Measurements from ENCODE around the gene NPAS3. TPM values are rescaled to one million over a fixed set of nuclear protein-coding genes. Genes with fewer than 3 reads are reported as not detected.

The NPAS3 gene
- total RNA-seq, 4 donors from 2014 or later: 0.19 to 2.1 (median 1.7) TPM; not detected in 1

DNA sequence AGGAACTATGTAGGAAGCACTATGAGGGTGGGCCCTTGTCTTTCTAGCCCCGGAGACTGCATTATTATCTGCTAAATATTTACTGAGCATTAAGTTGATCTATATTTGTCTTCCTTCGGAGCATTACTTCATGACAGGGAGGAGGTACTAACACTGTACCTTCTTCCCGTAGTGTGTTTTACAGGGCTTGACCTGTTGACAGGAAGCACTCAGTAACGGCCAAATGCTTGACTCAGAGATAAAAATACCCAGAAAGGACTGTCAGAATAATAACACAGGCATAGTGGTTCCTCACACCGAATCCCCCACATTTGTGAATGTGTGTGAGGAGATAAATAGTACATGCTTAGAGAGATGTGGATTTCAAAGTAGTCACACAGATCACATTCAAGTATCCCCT, 545.6 kb downstream of the NPAS3 start:
- no peak for DNase-seq
- Histone ChIP-seq H3K4me3 (no peak overlapping the region), H3K27me3 (no peaks in the 10 kb centered on the region), H3K27ac (no peak overlapping the region), H3K9me3 (no peaks in the 10 kb centered on the region), H3K4me1 (no peaks in the 10 kb centered on the region), H3K36me3 (no peaks in the 10 kb centered on the region)
- TF ChIP-seq, protein P1, sequence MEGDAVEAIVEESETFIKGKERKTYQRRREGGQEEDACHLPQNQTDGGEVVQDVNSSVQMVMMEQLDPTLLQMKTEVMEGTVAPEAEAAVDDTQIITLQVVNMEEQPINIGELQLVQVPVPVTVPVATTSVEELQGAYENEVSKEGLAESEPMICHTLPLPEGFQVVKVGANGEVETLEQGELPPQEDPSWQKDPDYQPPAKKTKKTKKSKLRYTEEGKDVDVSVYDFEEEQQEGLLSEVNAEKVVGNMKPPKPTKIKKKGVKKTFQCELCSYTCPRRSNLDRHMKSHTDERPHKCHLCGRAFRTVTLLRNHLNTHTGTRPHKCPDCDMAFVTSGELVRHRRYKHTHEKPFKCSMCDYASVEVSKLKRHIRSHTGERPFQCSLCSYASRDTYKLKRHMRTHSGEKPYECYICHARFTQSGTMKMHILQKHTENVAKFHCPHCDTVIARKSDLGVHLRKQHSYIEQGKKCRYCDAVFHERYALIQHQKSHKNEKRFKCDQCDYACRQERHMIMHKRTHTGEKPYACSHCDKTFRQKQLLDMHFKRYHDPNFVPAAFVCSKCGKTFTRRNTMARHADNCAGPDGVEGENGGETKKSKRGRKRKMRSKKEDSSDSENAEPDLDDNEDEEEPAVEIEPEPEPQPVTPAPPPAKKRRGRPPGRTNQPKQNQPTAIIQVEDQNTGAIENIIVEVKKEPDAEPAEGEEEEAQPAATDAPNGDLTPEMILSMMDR (IDR thresholded peaks at IDR 0.05): no peak

- no peaks in the 10 kb centered on the region for H3K9me3 ChIP-seq
- no peak overlapping the region for H3K4me3 ChIP-seq
- no peaks in the 10 kb centered on the region for H3K36me3 ChIP-seq
- TF ChIP-seq, protein P1 (IDR thresholded peaks at IDR 0.05): no peak
- TF ChIP-seq POLR2A (IDR thresholded peaks at IDR 0.05): no peak
- H3K4me1 ChIP-seq: no peaks in the 10 kb centered on the region
- no peak for DNase-seq
- H3K27me3 ChIP-seq: no peaks in the 10 kb centered on the region
- H3K27ac ChIP-seq: no peak overlapping the region
These were observed 547.7 kb downstream of the NPAS3 start for GRCh38 chr14:33486332-33486890.

- Histone ChIP-seq H3K27ac (no peak overlapping the region), H3K9me3 (no peaks in the 10 kb centered on the region), H3K4me1 (no peaks in the 10 kb centered on the region), H3K4me3 (no peak overlapping the region), H3K27me3 (no peaks in the 10 kb centered on the region), H3K36me3 (no peaks in the 10 kb centered on the region)
- DNase-seq: no peak
- TF ChIP-seq POLR2A (IDR thresholded peaks at IDR 0.05): no peak
- TF ChIP-seq, protein P1 (IDR thresholded peaks at IDR 0.05): no peak
These were observed 549.9 kb downstream of the NPAS3 start for GRCh38 chr14:33488582-33488981.

DNA sequence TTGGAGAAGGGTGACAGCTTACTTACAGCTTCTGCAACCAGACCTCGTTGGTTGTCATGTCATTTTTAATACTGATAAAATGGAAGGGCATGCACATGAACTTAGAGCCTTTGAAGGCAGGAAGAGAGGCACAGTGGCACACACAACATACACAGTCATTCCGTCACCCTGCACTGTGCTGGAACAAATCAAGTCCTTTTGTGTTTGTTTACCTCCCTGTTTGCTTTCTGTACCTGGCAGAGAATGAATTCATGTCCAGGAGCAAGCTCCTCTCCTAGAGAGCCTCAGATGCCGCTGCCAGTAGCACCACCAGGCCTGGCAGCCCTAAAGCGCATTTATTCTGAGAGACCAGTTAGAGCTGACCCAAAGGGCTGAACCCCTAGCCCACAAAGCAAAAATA, 551.9 kb downstream of the NPAS3 start:
- TF ChIP-seq POLR2A (IDR thresholded peaks at IDR 0.05): no peak
- TF ChIP-seq, protein P1 (IDR thresholded peaks at IDR 0.05): no peak
- Histone ChIP-seq H3K4me1 (no peaks in the 10 kb centered on the region), H3K36me3 (no peaks in the 10 kb centered on the region), H3K4me3 (no peak overlapping the region), H3K27me3 (no peaks in the 10 kb centered on the region), H3K27ac (no peak overlapping the region), H3K9me3 (no peaks in the 10 kb centered on the region)
- no peak for DNase-seq

GRCh38 chr14:33491112-33491511, 552.4 kb downstream of the NPAS3 start:
- Histone ChIP-seq H3K4me3 (no peak overlapping the region), H3K36me3 (no peaks in the 10 kb centered on the region)
- DNase-seq: no peak

More at GRCh38 chr14:33491112-33491511, 552.4 kb downstream of the NPAS3 start:
- no peak for TF ChIP-seq POLR2A (IDR thresholded peaks at IDR 0.05)
- TF ChIP-seq, protein P1 (IDR thresholded peaks at IDR 0.05): no peak
- no peaks in the 10 kb centered on the region for H3K27me3 ChIP-seq
- no peak overlapping the region for H3K27ac ChIP-seq
- H3K9me3 ChIP-seq: no peaks in the 10 kb centered on the region
- no peaks in the 10 kb centered on the region for H3K4me1 ChIP-seq
